ENCODE measurements around the gene NPAS3.

Gene NPAS3

GRCh38 chr14:32980178-32980901 lies 41.7 kb downstream of the NPAS3 start:
- H3K36me3 ChIP-seq (ENCODE audit: insufficient read depth, low read length) = no peaks in the 10 kb centered on the region
- no peak for ATAC-seq (ENCODE audit: insufficient read depth, low read depth)
- no peak overlapping the region for H3K4me2 ChIP-seq (ENCODE audit: insufficient read depth, low read length)
- H3K27me3 ChIP-seq (ENCODE audit: insufficient read depth, low read length, poor library complexity) = peaks cover 3% of the 10 kb centered on the region
- no peak overlapping the region for H3K27ac ChIP-seq (ENCODE audit: low read length)
- H3K4me1 ChIP-seq (ENCODE audit: insufficient read depth, low read length) = no peaks in the 10 kb centered on the region
- no peaks in the 10 kb centered on the region for H4K20me1 ChIP-seq (ENCODE audit: insufficient read depth, low read length)
- TF ChIP-seq EZH2 (IDR thresholded peaks at IDR 0.05; ENCODE audit: borderline replicate concordance, low read depth, low read length, severe bottlenecking) = no peak
- TF ChIP-seq, protein P1, sequence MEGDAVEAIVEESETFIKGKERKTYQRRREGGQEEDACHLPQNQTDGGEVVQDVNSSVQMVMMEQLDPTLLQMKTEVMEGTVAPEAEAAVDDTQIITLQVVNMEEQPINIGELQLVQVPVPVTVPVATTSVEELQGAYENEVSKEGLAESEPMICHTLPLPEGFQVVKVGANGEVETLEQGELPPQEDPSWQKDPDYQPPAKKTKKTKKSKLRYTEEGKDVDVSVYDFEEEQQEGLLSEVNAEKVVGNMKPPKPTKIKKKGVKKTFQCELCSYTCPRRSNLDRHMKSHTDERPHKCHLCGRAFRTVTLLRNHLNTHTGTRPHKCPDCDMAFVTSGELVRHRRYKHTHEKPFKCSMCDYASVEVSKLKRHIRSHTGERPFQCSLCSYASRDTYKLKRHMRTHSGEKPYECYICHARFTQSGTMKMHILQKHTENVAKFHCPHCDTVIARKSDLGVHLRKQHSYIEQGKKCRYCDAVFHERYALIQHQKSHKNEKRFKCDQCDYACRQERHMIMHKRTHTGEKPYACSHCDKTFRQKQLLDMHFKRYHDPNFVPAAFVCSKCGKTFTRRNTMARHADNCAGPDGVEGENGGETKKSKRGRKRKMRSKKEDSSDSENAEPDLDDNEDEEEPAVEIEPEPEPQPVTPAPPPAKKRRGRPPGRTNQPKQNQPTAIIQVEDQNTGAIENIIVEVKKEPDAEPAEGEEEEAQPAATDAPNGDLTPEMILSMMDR (IDR thresholded peaks at IDR 0.05; ENCODE audit: borderline replicate concordance, extremely low read depth, low read length, poor library complexity, severe bottlenecking) = no peak
- H2AFZ ChIP-seq (ENCODE audit: low read depth, low read length) = no peak overlapping the region
- DNase-seq = no peak
- H3K9me3 ChIP-seq (ENCODE audit: insufficient read depth, low read length, severe bottlenecking) = no peaks in the 10 kb centered on the region
- no peaks in the 10 kb centered on the region for H3K79me2 ChIP-seq (ENCODE audit: insufficient read depth, low read length)
- no peak overlapping the region for H3K4me3 ChIP-seq (ENCODE audit: low read depth in 1 of 2, low read length in 2 of 2)
- no peak overlapping the region for H3K9ac ChIP-seq (ENCODE audit: low read depth, low read length)

- H3K4me2 ChIP-seq (ENCODE audit: insufficient read depth, low read length) = no peak overlapping the region
- no peaks in the 10 kb centered on the region for H3K79me2 ChIP-seq (ENCODE audit: insufficient read depth, low read length)
- no peak overlapping the region for H3K27ac ChIP-seq (ENCODE audit: low read length)
- no peaks in the 10 kb centered on the region for H3K9me3 ChIP-seq (ENCODE audit: insufficient read depth, low read length, severe bottlenecking)
- DNase-seq (no peak), ATAC-seq (ENCODE audit: insufficient read depth, low read depth) (no peak)
- H3K9ac ChIP-seq (ENCODE audit: low read depth, low read length) = no peak overlapping the region
- H3K4me1 ChIP-seq (ENCODE audit: insufficient read depth, low read length) = no peaks in the 10 kb centered on the region
- H4K20me1 ChIP-seq (ENCODE audit: insufficient read depth, low read length) = no peaks in the 10 kb centered on the region
- TF ChIP-seq, protein P1 (IDR thresholded peaks at IDR 0.05; ENCODE audit: borderline replicate concordance, extremely low read depth, low read length, poor library complexity, severe bottlenecking) = no peak
- no peak for TF ChIP-seq EZH2 (IDR thresholded peaks at IDR 0.05; ENCODE audit: borderline replicate concordance, low read depth, low read length, severe bottlenecking)
- H3K27me3 ChIP-seq (ENCODE audit: insufficient read depth, low read length, poor library complexity) = peaks cover 3% of the 10 kb centered on the region
- no peak overlapping the region for H2AFZ ChIP-seq (ENCODE audit: low read depth, low read length)
- no peak overlapping the region for H3K4me3 ChIP-seq (ENCODE audit: low read depth in 1 of 2, low read length in 2 of 2)
- no peaks in the 10 kb centered on the region for H3K36me3 ChIP-seq (ENCODE audit: insufficient read depth, low read length)
These were observed 42.3 kb downstream of the NPAS3 start for GRCh38 chr14:32980902-32981501.

DNA sequence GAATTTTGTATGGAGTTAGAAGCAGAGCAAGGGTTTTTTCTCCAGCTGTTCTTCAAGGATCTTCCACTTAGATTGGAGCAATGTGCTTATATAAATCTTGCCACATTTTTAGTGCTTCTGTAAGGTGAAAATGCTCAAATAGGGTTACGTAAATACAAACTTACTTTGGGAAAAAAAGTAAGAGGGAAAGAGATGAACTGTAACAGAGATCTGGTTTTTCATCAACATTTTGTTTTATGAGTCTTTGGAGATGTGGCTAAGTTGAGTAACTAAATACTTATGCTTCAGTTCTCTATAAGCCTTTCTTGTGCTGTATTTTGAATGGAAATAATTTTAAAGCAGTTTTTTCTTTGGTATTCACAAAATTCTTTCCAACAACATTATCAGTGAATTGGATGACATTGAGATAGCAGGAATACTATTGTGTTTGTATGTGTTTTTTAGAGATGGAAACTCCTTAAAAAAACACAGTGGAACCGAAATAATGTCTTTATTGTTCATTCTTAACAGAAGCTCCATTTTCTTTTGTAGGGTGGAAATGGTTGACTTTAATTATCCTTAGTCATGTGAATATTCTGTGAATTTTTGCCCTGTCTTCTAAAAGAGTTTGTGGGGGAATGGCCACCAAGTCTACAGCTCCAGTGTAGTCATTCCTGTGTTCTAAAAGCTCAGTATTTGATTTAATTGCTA lies 45.7 kb downstream of the NPAS3 start:
- Histone ChIP-seq H3K27me3 (ENCODE audit: insufficient read depth, low read length, poor library complexity) (no peaks in the 10 kb centered on the region), H3K9ac (ENCODE audit: low read depth, low read length) (no peak overlapping the region), H3K36me3 (ENCODE audit: insufficient read depth, low read length) (no peaks in the 10 kb centered on the region), H3K9me3 (ENCODE audit: insufficient read depth, low read length, severe bottlenecking) (no peaks in the 10 kb centered on the region), H3K4me1 (ENCODE audit: insufficient read depth, low read length) (no peaks in the 10 kb centered on the region), H3K27ac (ENCODE audit: low read length) (no peak overlapping the region), H3K79me2 (ENCODE audit: insufficient read depth, low read length) (no peaks in the 10 kb centered on the region), H2AFZ (ENCODE audit: low read depth, low read length) (no peak overlapping the region), H3K4me3 (ENCODE audit: low read depth in 1 of 2, low read length in 2 of 2) (no peak overlapping the region), H3K4me2 (ENCODE audit: insufficient read depth, low read length) (no peak overlapping the region), H4K20me1 (ENCODE audit: insufficient read depth, low read length) (no peaks in the 10 kb centered on the region)
- no peak for TF ChIP-seq EZH2 (IDR thresholded peaks at IDR 0.05; ENCODE audit: borderline replicate concordance, low read depth, low read length, severe bottlenecking)
- TF ChIP-seq, protein P1 (IDR thresholded peaks at IDR 0.05; ENCODE audit: borderline replicate concordance, extremely low read depth, low read length, poor library complexity, severe bottlenecking) = no peak
- ATAC-seq (ENCODE audit: insufficient read depth, low read depth) (no peak), DNase-seq (no peak)

Measured in DND-41 (cell line).